ENCODE data around the gene DPEP2. TPM values are rescaled to one million over a fixed set of nuclear protein-coding genes. Genes with fewer than 3 reads are reported as not detected.

Gene DPEP2
- total and polyA plus RNA-seq, 2 of the 13 experiments (the other 11 are each of a cell fraction or from before 2014, with no cell fraction given): 0.18 TPM; not detected in 1

GRCh38 chr16:67941469-67942199 lies 57.6 kb downstream of the DPEP2 start (continued):
- 0 out of 2 replicates have a peak, but pooled peaks have one; percentile 15 for TF ChIP-seq ZNF333 (CRISPR knock-in tag; IDR thresholded peaks at IDR 0.05; ENCODE audit: borderline replicate concordance)
- TF ChIP-seq NONO (IDR thresholded peaks at IDR 0.05): no peak
- TF ChIP-seq NONO (CRISPR knock-in tag; conservative IDR thresholded peaks at IDR 0.05): peak; percentile 26; the same call in 1 of the 2 replicates

- no peaks in the 10 kb centered on the region; a peak in 1 of 5 replicates for H3K27me3 ChIP-seq (ENCODE audit: control insufficient read depth in 1 of 2, insufficient read depth in 2 of 2, low read length in 2 of 2)
- H2AFZ ChIP-seq (ENCODE audit: low read length): no peak overlapping the region
- H3K4me3 ChIP-seq (replicated peaks in 1 of 3; ENCODE audit: insufficient read depth in 1 of 3, low read depth in 2 of 3, low read length in 3 of 3): no peak overlapping the region
- peaks cover 17% of the 10 kb centered on the region; the same call in 1 of the 2 replicates for H4K20me1 ChIP-seq (ENCODE audit: insufficient read depth, low read length)
- H3K9me3 ChIP-seq (ENCODE audit: low read length): no peaks in the 10 kb centered on the region
- intact Hi-C loops (cut with micrococcal nuclease; ENCODE audit: unreplicated experiment) (no loop called here), in situ Hi-C loops (cut with HindIII; ENCODE audit: extremely low pct_ligation_motif_present, low pct_unique_long_range_greater_than_20kb) (loop anchor here (5.0 kb wide), 1 partner anchor 102 kb away; no protein-coding TSS in a partner anchor)
- no TSS peak for BruUV-seq (replicated peaks)
- H3K79me2 ChIP-seq (ENCODE audit: insufficient read depth, low read length): peaks cover 18% of the 10 kb centered on the region
- 97% methylated on average over 5 of the region's 5 CpGs for WGBS (ENCODE audit: low lambda C conversion rate)
- DNase-seq (ENCODE audit: low spot score) (no peak), ATAC-seq (no peak), FAIRE-seq (no peak)
- ChIA-PET POLR2A (interaction anchor here (3.4 to 13.6 kb wide), 2 partner anchors 23 to 144 kb away, joined by 18 to 226 read pairs; partner anchors contain the start of genes NFATC3 and SLC12A4), CTCF (ENCODE audit: low intra/inter-chr PET ratio, low total read pairs) (no interaction called here)
- no peak overlapping the region for H3K27ac ChIP-seq (ENCODE audit: extremely low read length, insufficient read depth, low read length)
- peaks cover 10 to 20% of the 10 kb centered on the region in 2 experiments for H3K36me3 ChIP-seq (replicated peaks in 1 of 2; ENCODE audit: control insufficient read depth in 1 of 2, insufficient read depth in 2 of 2, low read length in 2 of 2)
- H3K9ac ChIP-seq (ENCODE audit: insufficient read depth, low read depth, low read length): no peak overlapping the region
- H3K4me1 ChIP-seq (ENCODE audit: insufficient read depth, low read length): peaks cover 57% of the 10 kb centered on the region
- H3K4me2 ChIP-seq (ENCODE audit: low read depth, low read length): no peak overlapping the region
- peak; percentile 53; the same call in 1 of the 2 replicates for TF ChIP-seq PAF1 (CRISPR knock-in tag; IDR thresholded peaks at IDR 0.05)
- no peak for TF ChIP-seq NR2F1 (CRISPR knock-in tag; IDR thresholded peaks at IDR 0.05)
- TF ChIP-seq ZNF850 (CRISPR knock-in tag; conservative IDR thresholded peaks at IDR 0.05): no peak
- no peak for TF ChIP-seq ZBTB42 (CRISPR knock-in tag; IDR thresholded peaks at IDR 0.05)
- no peak for TF ChIP-seq ZNF609 (CRISPR knock-in tag; IDR thresholded peaks at IDR 0.05; ENCODE audit: borderline replicate concordance)
- no peak for TF ChIP-seq FOXM1 (CRISPR knock-in tag; IDR thresholded peaks at IDR 0.05)
- TF ChIP-seq ZFP82 (CRISPR knock-in tag; IDR thresholded peaks at IDR 0.05; ENCODE audit: borderline replicate concordance): peak; percentile 18; the same call in 1 of the 2 replicates
- TF ChIP-seq MLLT10 (CRISPR knock-in tag; IDR thresholded peaks at IDR 0.05): no peak
- no peak for TF ChIP-seq ZNF292 (CRISPR knock-in tag; IDR thresholded peaks at IDR 0.05; ENCODE audit: borderline replicate concordance, low read depth)
- TF ChIP-seq DR1 (CRISPR knock-in tag; IDR thresholded peaks at IDR 0.05): no peak
- TF ChIP-seq ZGPAT (CRISPR knock-in tag; IDR thresholded peaks at IDR 0.05): 0 out of 2 replicates have a peak, but pooled peaks have one; percentile 4
- no peak for TF ChIP-seq ZNF530 (CRISPR knock-in tag; IDR thresholded peaks at IDR 0.05; ENCODE audit: low read depth)
Measured at GRCh38 chr16:67940446-67941089, 58.7 kb downstream of the DPEP2 start.

Data from HepG2 (cell line).